GM06990 (cell line): Measurements from ENCODE around the gene LPP.

Experiments used
- DNase-seq: peaks from one replicate; pipeline ENCODE4 v3.0.0-alpha.2; 2011; ENCODE audit not compliant: insufficient read length; ENCODE audit errors: extremely low read depth
- H3K27me3 ChIP-seq: replicated peaks from 2 replicates; pipeline ENCODE4 v1.6.0; 2011; ENCODE audit warnings: low read length; ENCODE audit not compliant: control insufficient read depth, insufficient read depth
- H3K36me3 ChIP-seq: 2 replicates; pipeline ENCODE4 v1.5.1; 2011; ENCODE audit warnings: low read length; ENCODE audit not compliant: control insufficient read depth, insufficient read depth
- H3K4me3 ChIP-seq: replicated peaks from 2 replicates; pipeline ENCODE4 v1.5.1; 2011; ENCODE audit warnings: low read depth, mild to moderate bottlenecking, control low read depth, low read length
- CTCF ChIP-seq: IDR thresholded peaks from 2 replicates; pipeline ENCODE4 v1.5.1; 2011; ENCODE audit warnings: low read length, control low read depth, mild to moderate bottlenecking, inconsistent platforms; ENCODE audit not compliant: insufficient read depth, poor library complexity, severe bottlenecking

Gene LPP

GRCh38 chr3:188824566-188824965, 670.6 kb downstream of the LPP start:
- no peak for DNase-seq
- Histone ChIP-seq H3K4me3 (no peak overlapping the region), H3K27me3 (no peaks in the 10 kb centered on the region; the same call in 1 of the 2 replicates), H3K36me3 (no peaks in the 10 kb centered on the region)
- TF ChIP-seq CTCF, result no peak

GRCh38 chr3:188825901-188826300, 671.9 kb downstream of the LPP start:
- Histone ChIP-seq H3K4me3 (no peak overlapping the region), H3K27me3 (no peaks in the 10 kb centered on the region; the same call in 1 of the 2 replicates), H3K36me3 (no peaks in the 10 kb centered on the region)
- no peak for DNase-seq
- no peak for TF ChIP-seq CTCF

GRCh38 chr3:188826574-188826973, 672.6 kb downstream of the LPP start:
- TF ChIP-seq CTCF, result no peak
- no peak overlapping the region for H3K4me3 ChIP-seq
- H3K36me3 ChIP-seq, result no peaks in the 10 kb centered on the region
- no peak for DNase-seq
- H3K27me3 ChIP-seq, result no peaks in the 10 kb centered on the region; the same call in 1 of the 2 replicates

- no peaks in the 10 kb centered on the region; the same call in 1 of the 2 replicates for H3K27me3 ChIP-seq
- no peak for DNase-seq
- no peaks in the 10 kb centered on the region for H3K36me3 ChIP-seq
- TF ChIP-seq CTCF, result no peak
- H3K4me3 ChIP-seq, result no peak overlapping the region
These were observed 673.1 kb downstream of the LPP start for GRCh38 chr3:188827103-188827502.

- no peak for DNase-seq
- no peak overlapping the region for H3K4me3 ChIP-seq
- no peaks in the 10 kb centered on the region for H3K27me3 ChIP-seq
- H3K36me3 ChIP-seq, result no peaks in the 10 kb centered on the region
- TF ChIP-seq CTCF, result no peak
These were observed 673.6 kb downstream of the LPP start for GRCh38 chr3:188827576-188827975.

GRCh38 chr3:188829130-188829529, 675.2 kb downstream of the LPP start:
- no peak overlapping the region for H3K4me3 ChIP-seq
- H3K36me3 ChIP-seq, result no peaks in the 10 kb centered on the region
- DNase-seq, result no peak
- no peaks in the 10 kb centered on the region for H3K27me3 ChIP-seq
- TF ChIP-seq CTCF, result no peak
